Skeletal muscle satellite cell (primary cell): ENCODE data around the gene LMO2.

Source experiments
- H3K27me3 ChIP-seq: 2 replicates; pipeline ENCODE4 v1.7.0; 2013; ENCODE audit warnings: low read length; ENCODE audit not compliant: control insufficient read depth, insufficient read depth
- H3K36me3 ChIP-seq: 2 replicates; pipeline ENCODE4 v1.7.0; 2013; ENCODE audit warnings: mild to moderate bottlenecking, control low read depth, low read length; ENCODE audit not compliant: insufficient read depth
- H3K4me1 ChIP-seq: 2 replicates; pipeline ENCODE4 v1.7.0; 2013; ENCODE audit warnings: low read length; ENCODE audit not compliant: control insufficient read depth, insufficient read depth
- H3K4me2 ChIP-seq: 2 replicates; pipeline ENCODE4 v1.7.0; 2013; ENCODE audit warnings: mild to moderate bottlenecking, low read length
- H3K4me3 ChIP-seq: 2 replicates; pipeline ENCODE4 v1.7.0; 2013; ENCODE audit warnings: low read length
- H3K9ac ChIP-seq: 2 replicates; pipeline ENCODE4 v1.7.0; 2013; ENCODE audit warnings: mild to moderate bottlenecking, low read depth, low read length, moderate library complexity
- H3K9me3 ChIP-seq: replicated peaks from 2 replicates; pipeline ENCODE4 v1.7.0; 2013; ENCODE audit warnings: mild to moderate bottlenecking, control low read depth, low read length

The LMO2 gene

DNA sequence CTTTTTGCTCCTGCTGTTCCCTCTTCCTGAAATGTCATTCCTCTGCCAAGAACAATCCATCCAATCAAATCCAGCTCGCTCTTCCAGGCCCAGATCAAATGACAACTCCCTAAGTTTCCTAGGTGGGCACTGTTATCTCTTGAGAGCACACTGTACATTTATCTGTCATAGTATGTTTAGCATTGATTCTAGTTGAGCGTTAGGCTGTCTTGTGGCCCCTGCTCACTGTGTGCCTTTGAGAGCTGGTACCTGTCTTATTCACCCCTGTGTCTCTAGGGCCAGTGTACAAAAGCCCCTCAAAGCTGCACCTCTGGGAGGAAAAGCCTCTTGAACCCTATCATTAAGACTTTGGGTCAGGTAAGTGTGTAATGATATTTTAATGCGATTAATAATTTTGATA, 7.1 kb upstream of the LMO2 start:
- H3K4me2 ChIP-seq, result no peak overlapping the region
- H3K9ac ChIP-seq, result no peak overlapping the region
- H3K27me3 ChIP-seq, result peaks cover 41% of the 10 kb centered on the region
- no peaks in the 10 kb centered on the region for H3K9me3 ChIP-seq
- H3K4me1 ChIP-seq, result peaks cover 10% of the 10 kb centered on the region
- H3K36me3 ChIP-seq, result no peaks in the 10 kb centered on the region
- no peak overlapping the region for H3K4me3 ChIP-seq

DNA sequence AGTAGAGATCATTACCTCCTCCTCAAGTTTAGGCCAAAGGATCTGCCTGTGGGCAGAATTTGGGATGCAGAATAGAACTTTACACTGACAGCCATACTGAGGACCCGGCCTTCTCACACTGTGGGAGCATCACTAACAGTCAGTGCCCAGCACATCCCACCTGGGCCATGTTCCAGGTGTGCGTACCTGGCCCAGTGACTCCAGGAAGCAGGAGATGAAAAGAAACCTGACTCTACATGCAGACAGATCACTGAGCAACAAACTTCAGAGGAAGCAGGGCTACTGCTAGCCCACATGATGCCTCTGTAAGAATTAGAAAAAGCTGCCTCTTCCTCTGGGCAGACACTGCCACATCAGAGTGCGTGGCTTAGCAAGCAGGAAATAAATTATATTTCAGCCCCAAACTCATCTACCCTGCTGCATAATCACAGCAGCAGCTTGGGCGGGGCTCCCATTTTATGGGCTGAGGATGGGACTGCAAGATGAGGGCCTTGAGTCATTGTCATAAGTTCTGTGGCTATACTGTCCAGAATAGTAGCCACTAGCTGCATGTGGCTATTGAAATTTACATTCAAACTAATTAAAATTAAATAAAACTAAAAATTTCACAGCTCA, 6.0 kb upstream of the LMO2 start:
- Histone ChIP-seq H3K4me2 (no peak overlapping the region), H3K9ac (no peak overlapping the region), H3K27me3 (peaks cover 45% of the 10 kb centered on the region), H3K36me3 (no peaks in the 10 kb centered on the region), H3K4me1 (peaks cover 10% of the 10 kb centered on the region), H3K9me3 (no peaks in the 10 kb centered on the region), H3K4me3 (no peak overlapping the region)

DNA sequence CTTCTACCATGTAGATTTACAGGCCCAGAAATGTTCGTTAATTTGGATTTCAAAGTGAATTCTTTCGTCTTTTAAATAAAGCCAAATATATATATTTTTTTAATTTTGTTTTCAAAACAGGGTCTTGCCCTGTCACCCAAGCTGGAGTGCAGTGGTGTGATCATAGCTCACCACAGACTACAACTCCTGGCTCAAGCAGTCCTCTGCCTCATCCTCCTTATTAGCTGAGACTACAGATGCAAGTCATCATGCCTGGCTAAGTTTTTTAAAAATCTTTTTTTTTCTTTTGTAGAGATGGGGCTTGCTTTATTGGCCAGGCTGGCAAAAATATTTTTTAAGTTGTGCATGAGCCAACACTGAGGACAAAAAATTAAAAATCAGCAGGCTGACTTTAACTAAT, 5.0 kb upstream of the LMO2 start:
- Histone ChIP-seq H3K4me2 (no peak overlapping the region), H3K4me1 (peaks cover 10% of the 10 kb centered on the region), H3K9ac (no peak overlapping the region), H3K27me3 (peaks cover 42% of the 10 kb centered on the region), H3K36me3 (no peaks in the 10 kb centered on the region), H3K9me3 (no peaks in the 10 kb centered on the region), H3K4me3 (no peak overlapping the region)

DNA sequence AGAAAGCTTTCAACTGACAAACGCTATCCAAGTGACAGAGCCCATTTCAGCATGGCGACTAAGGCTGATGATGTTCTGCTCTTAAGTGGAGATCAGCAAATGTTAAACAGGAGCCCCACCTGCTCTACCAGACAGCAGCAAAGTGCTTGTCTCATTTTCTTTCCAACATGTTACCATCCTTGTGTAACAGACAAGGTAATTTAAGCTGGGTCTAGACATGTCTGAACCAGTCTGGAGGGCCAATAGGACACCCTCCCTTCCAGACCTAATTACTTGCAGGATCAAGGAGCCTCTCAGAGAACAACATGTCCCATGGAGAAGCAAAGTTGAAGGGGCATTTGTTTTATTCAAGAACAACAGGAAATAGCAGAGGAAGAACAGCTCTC, 3.9 kb upstream of the LMO2 start:
- no peaks in the 10 kb centered on the region for H3K36me3 ChIP-seq
- no peak overlapping the region for H3K4me2 ChIP-seq
- no peak overlapping the region for H3K4me3 ChIP-seq
- peaks cover 10% of the 10 kb centered on the region for H3K4me1 ChIP-seq
- no peak overlapping the region for H3K9ac ChIP-seq
- no peaks in the 10 kb centered on the region for H3K9me3 ChIP-seq
- peaks cover 40% of the 10 kb centered on the region for H3K27me3 ChIP-seq

DNA sequence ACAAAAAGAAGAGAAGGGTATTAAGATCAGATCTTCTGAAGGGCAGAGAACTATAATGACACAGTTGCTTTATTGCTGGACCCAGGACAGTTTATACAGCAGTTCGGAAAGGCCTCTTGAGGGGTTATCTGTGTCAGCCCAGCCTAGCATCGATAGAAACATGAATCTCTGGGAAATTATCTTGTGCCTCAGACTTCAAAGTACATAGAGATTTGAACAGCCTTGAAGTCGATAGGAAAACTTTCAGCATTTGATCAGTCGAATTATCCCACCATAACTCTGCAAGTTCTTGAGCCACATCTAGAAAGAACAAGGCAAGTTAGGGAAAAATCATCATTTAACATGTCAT, 2.5 kb upstream of the LMO2 start:
- H3K27me3 ChIP-seq, result peaks cover 27% of the 10 kb centered on the region
- no peak overlapping the region for H3K4me2 ChIP-seq
- no peak overlapping the region for H3K4me3 ChIP-seq
- peaks cover 7% of the 10 kb centered on the region for H3K4me1 ChIP-seq
- H3K36me3 ChIP-seq, result no peaks in the 10 kb centered on the region
- H3K9ac ChIP-seq, result no peak overlapping the region
- no peaks in the 10 kb centered on the region for H3K9me3 ChIP-seq

DNA sequence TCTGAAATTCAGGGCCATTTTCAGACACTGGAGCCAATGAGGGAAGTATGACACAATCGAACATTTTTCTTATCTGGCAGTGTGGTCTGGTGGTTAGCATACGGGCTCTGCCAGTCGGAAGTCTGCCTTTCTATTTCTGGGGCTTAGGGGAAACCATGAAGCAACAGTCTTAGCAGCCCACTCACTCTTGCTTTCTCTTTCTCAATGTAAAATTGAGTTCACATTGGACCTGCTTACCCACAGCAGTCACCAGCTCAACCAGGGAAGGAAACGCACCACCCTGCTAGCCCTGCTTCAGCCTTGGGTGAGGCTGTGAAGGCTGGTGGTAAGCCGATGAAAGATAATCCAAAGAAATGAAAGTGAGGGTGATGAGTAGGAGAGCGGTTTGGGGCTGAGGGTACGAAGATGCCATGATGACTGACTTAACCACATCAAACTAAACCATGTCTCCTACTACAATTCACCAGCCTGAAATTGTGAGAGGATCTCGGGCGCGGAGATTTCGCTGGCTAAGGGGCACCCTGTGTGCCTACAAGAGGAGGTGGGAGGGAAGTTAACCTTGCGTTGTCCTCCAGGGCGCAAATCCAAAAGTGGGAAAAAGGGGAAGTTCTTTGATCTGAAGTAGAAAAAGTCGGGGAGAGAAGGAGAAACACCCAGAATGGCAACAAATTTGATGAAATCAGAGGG, 2.0 kb upstream of the LMO2 start:
- no peaks in the 10 kb centered on the region for H3K36me3 ChIP-seq
- no peak overlapping the region for H3K4me3 ChIP-seq
- peaks cover 2% of the 10 kb centered on the region for H3K4me1 ChIP-seq
- no peaks in the 10 kb centered on the region for H3K9me3 ChIP-seq
- no peak overlapping the region for H3K4me2 ChIP-seq
- no peak overlapping the region for H3K9ac ChIP-seq
- H3K27me3 ChIP-seq, result peaks cover 31% of the 10 kb centered on the region

DNA sequence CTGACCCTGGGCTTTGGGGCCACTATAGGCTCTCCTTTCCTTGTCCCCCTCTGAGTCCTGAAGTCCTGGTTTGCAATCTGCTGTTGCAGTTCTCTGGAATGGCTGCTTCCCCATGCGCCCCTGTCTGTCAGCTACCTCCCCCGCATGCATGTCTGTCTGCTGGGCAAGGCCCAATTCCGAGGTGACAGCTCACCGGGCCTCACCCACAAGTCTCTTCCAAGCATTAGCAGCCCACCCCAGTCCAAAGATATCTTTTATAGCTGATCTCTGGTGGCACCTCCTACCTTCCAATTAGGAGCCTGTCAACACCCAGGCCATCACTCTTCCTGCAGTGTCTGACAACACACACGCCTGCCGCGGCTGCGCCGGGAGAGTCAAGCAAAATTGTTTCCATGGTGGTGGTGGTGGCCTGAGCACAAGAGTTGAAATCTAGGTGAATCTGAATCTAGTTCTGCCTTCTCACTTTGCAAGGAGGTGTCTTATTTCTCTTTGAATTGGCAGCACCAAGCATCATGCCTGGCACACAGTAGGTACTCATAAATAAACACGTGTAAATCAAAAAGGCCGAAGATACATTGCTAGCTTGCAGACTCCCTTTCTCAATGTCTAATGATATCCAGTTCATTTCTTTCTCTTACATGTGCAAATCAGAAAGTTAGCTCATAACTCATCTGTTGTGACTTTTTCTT, 1.2 kb upstream of the LMO2 start:
- H3K4me3 ChIP-seq, result no peak overlapping the region
- no peaks in the 10 kb centered on the region for H3K36me3 ChIP-seq
- no peaks in the 10 kb centered on the region for H3K4me1 ChIP-seq
- no peak overlapping the region for H3K4me2 ChIP-seq
- no peak overlapping the region for H3K9ac ChIP-seq
- H3K9me3 ChIP-seq, result no peaks in the 10 kb centered on the region
- H3K27me3 ChIP-seq, result peaks cover 38% of the 10 kb centered on the region

DNA sequence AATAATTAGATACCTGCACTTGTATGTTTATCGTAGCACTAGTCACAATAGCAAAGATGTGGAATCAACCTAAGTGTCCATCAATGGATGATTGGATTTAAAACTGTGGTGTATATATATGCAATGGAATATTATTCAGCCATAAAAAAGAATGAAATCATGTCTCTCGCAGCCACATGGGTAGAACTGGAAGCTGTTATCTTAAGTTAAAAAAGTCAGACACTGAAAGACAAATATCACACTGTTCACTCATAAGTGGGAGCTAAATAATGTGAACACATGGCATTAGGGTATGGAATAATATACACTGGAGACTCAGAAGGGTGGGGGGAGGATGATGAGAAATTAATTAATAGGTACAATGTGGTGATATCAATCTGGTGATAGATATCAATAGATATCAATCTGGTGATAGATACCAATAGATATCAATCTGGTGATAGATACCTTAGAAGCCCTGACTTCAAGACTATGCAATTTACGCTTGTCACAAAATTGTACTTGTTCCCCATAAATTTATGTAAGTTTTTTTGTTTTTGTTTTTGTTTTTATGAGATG, 2.0 kb downstream of the LMO2 start:
- H3K4me3 ChIP-seq, result no peak overlapping the region
- H3K27me3 ChIP-seq, result peaks cover 64% of the 10 kb centered on the region
- no peak overlapping the region for H3K9ac ChIP-seq
- no peaks in the 10 kb centered on the region for H3K9me3 ChIP-seq
- H3K36me3 ChIP-seq, result no peaks in the 10 kb centered on the region
- H3K4me1 ChIP-seq, result no peaks in the 10 kb centered on the region
- H3K4me2 ChIP-seq, result no peak overlapping the region

DNA sequence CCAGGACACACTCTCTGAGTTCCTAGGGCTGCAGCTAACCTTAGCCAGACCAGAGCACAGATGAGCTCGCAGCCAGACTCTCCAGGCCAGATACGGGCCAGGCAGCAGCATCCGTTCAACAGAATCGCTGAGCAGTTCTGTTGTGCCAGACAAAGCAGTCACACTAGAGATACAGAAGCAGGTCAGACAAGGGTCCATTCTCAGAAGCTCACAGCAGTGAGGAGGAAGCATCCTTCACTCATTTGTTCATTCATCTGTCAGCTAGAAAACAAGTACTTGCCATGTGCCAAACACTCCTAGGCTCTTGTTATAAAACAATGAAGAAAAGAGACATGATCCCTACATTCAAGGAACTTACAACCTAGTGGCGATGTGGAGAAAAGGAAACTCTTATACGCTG, 2.6 kb downstream of the LMO2 start:
- no peaks in the 10 kb centered on the region for H3K36me3 ChIP-seq
- no peaks in the 10 kb centered on the region for H3K4me1 ChIP-seq

DNA sequence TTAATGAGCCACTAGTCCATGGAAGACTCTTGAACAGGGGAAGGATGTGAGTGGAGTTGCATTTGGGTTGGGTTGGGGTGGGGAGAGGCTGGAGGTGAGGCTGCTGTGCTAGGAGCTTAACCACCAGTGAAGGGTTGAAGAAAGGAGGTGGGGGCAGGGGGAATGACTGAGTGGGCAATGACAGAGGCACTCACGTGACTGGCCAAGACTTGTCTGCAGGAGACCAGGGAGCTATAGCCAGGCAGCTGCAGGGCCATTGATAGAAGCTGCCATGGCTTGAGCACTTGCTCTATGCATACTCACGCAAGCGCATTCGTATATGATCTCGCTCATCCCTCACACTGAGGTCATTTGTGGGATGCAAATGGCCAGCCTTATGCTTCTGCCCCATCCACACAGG, 4.0 kb downstream of the LMO2 start:
- H3K4me1 ChIP-seq, result no peaks in the 10 kb centered on the region
- H3K4me3 ChIP-seq, result no peak overlapping the region
- H3K9ac ChIP-seq, result no peak overlapping the region
- H3K36me3 ChIP-seq, result no peaks in the 10 kb centered on the region
- peaks cover 66% of the 10 kb centered on the region for H3K27me3 ChIP-seq
- no peak overlapping the region for H3K4me2 ChIP-seq
- no peaks in the 10 kb centered on the region for H3K9me3 ChIP-seq

More for the DNA sequence above, 2.6 kb downstream of the LMO2 start:
- Histone ChIP-seq H3K9me3 (no peaks in the 10 kb centered on the region), H3K4me3 (no peak overlapping the region), H3K4me2 (no peak overlapping the region), H3K9ac (no peak overlapping the region), H3K27me3 (peaks cover 66% of the 10 kb centered on the region)

DNA sequence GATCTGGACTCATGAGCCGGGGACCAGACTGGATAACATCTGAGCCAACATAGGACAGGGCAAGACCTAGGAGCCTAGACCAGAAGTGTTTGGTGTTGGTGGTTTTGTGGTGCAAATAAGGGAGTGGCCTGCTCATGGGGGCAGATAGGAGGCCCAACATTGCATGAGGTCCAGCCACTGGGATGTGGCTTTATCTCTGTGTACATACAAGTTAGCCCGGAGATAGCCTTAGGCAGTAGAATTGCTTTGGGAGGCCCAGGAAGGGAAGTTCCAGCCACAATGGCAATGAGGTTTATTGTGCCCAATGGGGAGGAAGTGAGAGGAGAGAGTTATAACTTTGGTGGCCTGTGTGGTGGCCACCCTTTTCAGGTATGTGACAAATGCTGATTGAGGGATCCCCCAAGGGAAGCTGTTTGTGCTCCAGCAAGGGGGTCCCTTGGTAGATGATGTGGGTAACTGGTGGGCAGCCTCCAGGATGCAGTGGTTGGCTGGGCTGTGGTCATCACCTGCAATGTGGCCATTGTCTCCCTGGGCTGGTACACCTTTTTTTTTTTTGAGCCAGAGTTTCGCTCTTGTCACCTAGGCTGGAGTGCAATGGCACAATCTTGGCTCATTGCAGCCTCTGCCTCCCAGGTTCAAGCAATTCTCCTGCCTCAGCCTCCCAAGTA, 6.4 kb downstream of the LMO2 start:
- Histone ChIP-seq H3K9me3 (no peaks in the 10 kb centered on the region), H3K4me1 (no peaks in the 10 kb centered on the region), H3K36me3 (no peaks in the 10 kb centered on the region), H3K9ac (no peak overlapping the region), H3K27me3 (peaks cover 81% of the 10 kb centered on the region), H3K4me3 (no peak overlapping the region), H3K4me2 (no peak overlapping the region)
